ENCODE results near the gene TRNT1.

DNA sequence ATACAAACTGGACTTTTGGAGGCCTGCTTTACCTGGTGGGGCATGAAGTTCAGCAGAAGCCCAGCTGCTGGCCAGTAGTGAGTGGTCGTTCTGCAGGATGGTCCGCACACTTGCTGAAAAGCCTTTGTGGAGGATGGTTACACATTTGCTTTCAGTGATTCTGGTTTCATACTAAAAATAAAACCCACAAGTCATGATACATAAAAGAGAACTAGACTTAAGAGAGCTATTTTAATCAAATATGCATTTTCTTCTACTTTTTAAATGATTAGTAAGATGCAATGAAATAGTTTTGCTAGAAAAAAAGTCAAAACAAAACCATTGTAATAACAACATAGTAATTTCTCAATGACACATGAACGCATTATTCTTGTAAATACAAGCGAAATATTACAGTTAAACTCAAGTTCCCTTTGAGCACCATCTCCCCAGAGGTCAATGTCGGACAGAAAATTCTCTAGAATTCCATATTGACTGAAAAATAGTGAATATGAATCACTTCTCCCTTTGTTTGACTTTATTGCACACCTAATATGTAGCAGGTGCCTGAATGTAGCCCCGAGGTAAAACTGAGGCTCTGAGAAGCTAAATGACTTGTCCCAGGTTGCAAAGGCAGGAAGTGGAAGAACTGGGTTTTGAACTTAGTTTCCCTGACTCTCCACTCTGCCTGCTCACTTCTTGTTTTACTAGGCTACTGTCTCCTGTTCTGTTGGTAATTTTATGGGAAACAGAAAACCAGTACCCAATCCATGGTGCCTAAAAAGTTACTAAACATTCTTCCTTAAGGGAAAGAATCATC lies 24.9 kb upstream of the TRNT1 start:
- TF ChIP-seq, protein P1, sequence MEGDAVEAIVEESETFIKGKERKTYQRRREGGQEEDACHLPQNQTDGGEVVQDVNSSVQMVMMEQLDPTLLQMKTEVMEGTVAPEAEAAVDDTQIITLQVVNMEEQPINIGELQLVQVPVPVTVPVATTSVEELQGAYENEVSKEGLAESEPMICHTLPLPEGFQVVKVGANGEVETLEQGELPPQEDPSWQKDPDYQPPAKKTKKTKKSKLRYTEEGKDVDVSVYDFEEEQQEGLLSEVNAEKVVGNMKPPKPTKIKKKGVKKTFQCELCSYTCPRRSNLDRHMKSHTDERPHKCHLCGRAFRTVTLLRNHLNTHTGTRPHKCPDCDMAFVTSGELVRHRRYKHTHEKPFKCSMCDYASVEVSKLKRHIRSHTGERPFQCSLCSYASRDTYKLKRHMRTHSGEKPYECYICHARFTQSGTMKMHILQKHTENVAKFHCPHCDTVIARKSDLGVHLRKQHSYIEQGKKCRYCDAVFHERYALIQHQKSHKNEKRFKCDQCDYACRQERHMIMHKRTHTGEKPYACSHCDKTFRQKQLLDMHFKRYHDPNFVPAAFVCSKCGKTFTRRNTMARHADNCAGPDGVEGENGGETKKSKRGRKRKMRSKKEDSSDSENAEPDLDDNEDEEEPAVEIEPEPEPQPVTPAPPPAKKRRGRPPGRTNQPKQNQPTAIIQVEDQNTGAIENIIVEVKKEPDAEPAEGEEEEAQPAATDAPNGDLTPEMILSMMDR (IDR thresholded peaks at IDR 0.05), result no peak
- TF ChIP-seq POLR2A (IDR thresholded peaks at IDR 0.05), result no peak
